HEK293 (cell line): ENCODE results near the gene LSS.

Source experiments
- CTCF ChIP-seq: fragments of 450-650 bp; formaldehyde crosslinking; IDR thresholded peaks from 2 replicates; pipeline ENCODE4 v1.5.1; 2016; ENCODE audit warnings: missing biosample characterization, missing genetic modification characterization
- ZBTB26 ChIP-seq: fragments of 450-650 bp; formaldehyde crosslinking; optimal IDR thresholded peaks from 2 replicates; pipeline ENCODE3; 2016; ENCODE audit warnings: missing biosample characterization, mild to moderate bottlenecking, missing genetic modification characterization
- ZNF184 ChIP-seq: fragments of 450-650 bp; IDR thresholded peaks from 2 replicates; pipeline ENCODE4 v1.5.1; 2018; ENCODE audit warnings: missing biosample characterization, mild to moderate bottlenecking, missing genetic modification characterization
- ZNF530 ChIP-seq: fragments of 450-650 bp; formaldehyde crosslinking; IDR thresholded peaks from 2 replicates; pipeline ENCODE4 v1.5.1; 2016; ENCODE audit warnings: low read depth, missing biosample characterization, missing genetic modification characterization
- ZNF629 ChIP-seq: fragments of 450-650 bp; formaldehyde crosslinking; IDR thresholded peaks from 2 replicates; pipeline ENCODE4 v1.5.1; 2017; ENCODE audit warnings: missing biosample characterization, missing genetic modification characterization
- ZNF664 ChIP-seq: fragments of 450-650 bp; formaldehyde crosslinking; IDR thresholded peaks from 2 replicates; pipeline ENCODE4 v1.5.1; 2016; ENCODE audit warnings: missing biosample characterization, missing genetic modification characterization

- TF ChIP-seq CTCF (tag by site-specific recombination) = no peak
- TF ChIP-seq ZBTB26 (tag by site-specific recombination) = no peak
- no peak for TF ChIP-seq ZNF184
- TF ChIP-seq ZNF664 = no peak
- no peak for TF ChIP-seq ZNF530 (tag by site-specific recombination)
- TF ChIP-seq ZNF629 (tag by site-specific recombination) = no peak
Measured at GRCh38 chr21:46160657-46160906, 68.0 kb downstream of the LSS start.
